GM23338 (cell line): ENCODE data around the gene MAIP1. TPM values are rescaled to one million over a fixed set of nuclear protein-coding genes. Genes with fewer than 3 reads are reported as not detected.

ENCODE experiments used
- ATAC-seq: fragments of 200-7000 bp; cut with Tn5 transposase; 3 replicates; pipeline ENCODE4 v1.9.1; 2020
- DNase-seq: peaks from one replicate; pipeline ENCODE4 v3.0.0-alpha.2; 2015; ENCODE audit warnings: low spot score
- H2AFZ ChIP-seq: fragments of 200-600 bp; sonication (generic); 2 replicates; pipeline ENCODE4 v1.8.0; 2016; ENCODE audit warnings: antibody characterized with exemption, mild to moderate bottlenecking, moderate library complexity
- H3F3A ChIP-seq: fragments of 200-600 bp; sonication (generic); replicated peaks from 2 replicates; pipeline ENCODE4 v1.8.0; 2017; ENCODE audit warnings: antibody characterized with exemption, mixed run types, low read depth
- H3K27ac ChIP-seq: fragments of 200-600 bp; sonication (generic); 2 replicates; pipeline ENCODE4 v1.6.1; 2016; ENCODE audit warnings: low read depth
- H3K27me3 ChIP-seq: fragments of 200-600 bp; sonication (generic); 2 replicates; pipeline ENCODE4 v1.8.0; 2016; ENCODE audit warnings: mild to moderate bottlenecking, mixed run types, moderate library complexity; ENCODE audit not compliant: insufficient read depth
- H3K36me3 ChIP-seq: fragments of 200-600 bp; sonication (generic); 2 replicates; pipeline ENCODE4 v1.8.0; 2016; ENCODE audit warnings: mild to moderate bottlenecking; ENCODE audit not compliant: insufficient read depth
- H3K4me1 ChIP-seq: fragments of 200-600 bp; sonication (generic); 2 replicates; pipeline ENCODE4 v1.8.0; 2016; ENCODE audit warnings: mild to moderate bottlenecking, moderate library complexity; ENCODE audit not compliant: insufficient read depth
- H3K4me2 ChIP-seq: fragments of 200-600 bp; sonication (generic); 2 replicates; pipeline ENCODE4 v1.7.1; 2017; ENCODE audit warnings: mixed run types
- H3K4me3 ChIP-seq: fragments of 200-600 bp; sonication (generic); 2 replicates; pipeline ENCODE4 v1.6.1; 2016; ENCODE audit warnings: mixed run types
- H3K79me2 ChIP-seq: fragments of 200-600 bp; sonication (generic); replicated peaks from 2 replicates; pipeline ENCODE4 v1.8.0; 2017; ENCODE audit warnings: mild to moderate bottlenecking; ENCODE audit not compliant: insufficient read depth
- H3K9me2 ChIP-seq: fragments of 200-600 bp; sonication (generic); 2 replicates; pipeline ENCODE4 v1.8.0; 2017; ENCODE audit not compliant: insufficient read depth
- H4K20me1 ChIP-seq: fragments of 200-600 bp; sonication (generic); replicated peaks from 2 replicates; pipeline ENCODE4 v1.8.0; 2017; ENCODE audit warnings: mild to moderate bottlenecking; ENCODE audit not compliant: insufficient read depth
- H3K27ac Mint-ChIP-seq: 2 replicates; pipeline ENCODE4 v1.8.0; 2020; ENCODE audit warnings: inconsistent platforms, mild to moderate bottlenecking, moderate library complexity, mixed read lengths
- H3K27me3 Mint-ChIP-seq: 3 replicates; pipeline ENCODE4 v1.8.0; 2022; ENCODE audit warnings: low read depth, mild to moderate bottlenecking, moderate library complexity, mixed read lengths, inconsistent platforms; ENCODE audit not compliant: insufficient read depth, poor library complexity
- H3K36me3 Mint-ChIP-seq: 3 replicates; pipeline ENCODE4 v1.8.0; 2021; ENCODE audit warnings: low read depth, mild to moderate bottlenecking, inconsistent platforms, moderate library complexity, mixed read lengths
- H3K4me1 Mint-ChIP-seq: 3 replicates; pipeline ENCODE4 v1.8.0; 2020; ENCODE audit warnings: mild to moderate bottlenecking, inconsistent platforms, mixed read lengths
- H3K4me3 Mint-ChIP-seq: 3 replicates; pipeline ENCODE4 v1.8.0; 2021; ENCODE audit warnings: moderate library complexity, mild to moderate bottlenecking, inconsistent platforms, mixed read lengths
- H3K9me3 Mint-ChIP-seq: 3 replicates; pipeline ENCODE4 v1.8.0; 2020; ENCODE audit warnings: moderate library complexity, mild to moderate bottlenecking, inconsistent platforms, mixed read lengths
- CREB1 ChIP-seq: fragments of 250-450 bp; sonication (Bioruptor Pico); IDR thresholded peaks from 2 replicates; pipeline ENCODE4 v1.5.0; 2020; ENCODE audit warnings: low read depth, mild to moderate bottlenecking, moderate library complexity
- CTCF ChIP-seq, 2 experiments: fragments of 200-600 bp in 1 of 2; sonication (generic) in 1 of 2; conservative IDR thresholded peaks; 2 replicates each; pipeline versions ENCODE4 v1.5.1 to v1.6.1; 2016 to 2017; ENCODE audit warnings: antibody characterized with exemption in 2 of 2, low read depth in 2 of 2, mild to moderate bottlenecking in 2 of 2, moderate library complexity in 1 of 2
- ETS1 ChIP-seq: IDR thresholded peaks from 2 replicates; pipeline ENCODE4 v1.6.1; 2016; ENCODE audit warnings: antibody characterized with exemption
- EZH2 ChIP-seq: fragments of 200-600 bp; sonication (generic); IDR thresholded peaks from one replicate; pipeline ENCODE4 v1.8.0; 2017; ENCODE audit warnings: antibody characterized with exemption, mild to moderate bottlenecking, low read depth; ENCODE audit not compliant: unreplicated experiment
- EZH2phosphoT487 ChIP-seq: fragments of 200-600 bp; sonication (generic); IDR thresholded peaks from one replicate; pipeline ENCODE4 v1.8.1; 2018; ENCODE audit warnings: antibody characterized with exemption; ENCODE audit not compliant: unreplicated experiment
- JUNB ChIP-seq: IDR thresholded peaks from one replicate; pipeline ENCODE4 v1.6.1; 2016; ENCODE audit warnings: antibody characterized with exemption; ENCODE audit not compliant: unreplicated experiment
- NANOG ChIP-seq: IDR thresholded peaks from 2 replicates; pipeline ENCODE4 v1.6.1; 2016; ENCODE audit warnings: antibody characterized with exemption, borderline replicate concordance
- POLR2AphosphoS5 ChIP-seq: IDR thresholded peaks from 2 replicates; pipeline ENCODE4 v1.6.1; 2016; ENCODE audit warnings: antibody characterized with exemption, low read depth
- REST ChIP-seq: IDR thresholded peaks from one replicate; pipeline ENCODE4 v1.6.1; 2018; ENCODE audit warnings: antibody characterized with exemption; ENCODE audit not compliant: unreplicated experiment
- STAT1 ChIP-seq: IDR thresholded peaks from one replicate; pipeline ENCODE4 v1.6.1; 2016; ENCODE audit warnings: antibody characterized with exemption; ENCODE audit not compliant: unreplicated experiment
- ZNF114 ChIP-seq: fragments of 250-450 bp; sonication (Bioruptor Pico); IDR thresholded peaks from 2 replicates; pipeline ENCODE4 v1.5.0; 2020; ENCODE audit warnings: mild to moderate bottlenecking, moderate library complexity
- ZNF331 ChIP-seq: fragments of 250-450 bp; sonication (Bioruptor Pico); IDR thresholded peaks from 2 replicates; pipeline ENCODE4 v1.5.0; 2020; ENCODE audit warnings: low read depth, mild to moderate bottlenecking, moderate library complexity
- ZNF462 ChIP-seq: fragments of 250-450 bp; sonication (Bioruptor Pico); IDR thresholded peaks from 2 replicates; pipeline ENCODE4 v1.5.0; 2020; ENCODE audit warnings: mild to moderate bottlenecking, moderate library complexity
- polyA plus RNA-seq: library from polyadenylated mRNA; unstranded; fragments of >200 nt; fragmentation: Nextera tagmentation; extraction: Ambion mirVana; gene quantifications from 2 replicates; pipeline ENCODE4 v1.2.1, GENCODE V29; 2016
- total RNA-seq: library from RNA; depleted of rRNA; stranded (reverse); fragments of >200 nt; shearing (Covaris generic); gene quantifications from 2 replicates; pipeline ENCODE4 v1.2.3, GENCODE V29; 2014

Gene MAIP1
- total and polyA plus RNA-seq, 2 experiments from 2014 or later = 36.0 to 41.9 TPM

- Histone ChIP-seq H3K4me3 (no peak overlapping the region), H3K36me3 (peaks cover 8% of the 10 kb centered on the region; the same call in 1 of the 2 replicates), H3K79me2 (no peaks in the 10 kb centered on the region), H3K27ac (no peak overlapping the region), H3K4me2 (no peak overlapping the region), H2AFZ (no peak overlapping the region), H4K20me1 (no peaks in the 10 kb centered on the region; the same call in 1 of the 2 replicates), H3K27me3 (no peaks in the 10 kb centered on the region), H3K4me1 (peaks cover 10% of the 10 kb centered on the region), H3F3A (no peaks in the 10 kb centered on the region), H3K9me2 (no peaks in the 10 kb centered on the region)
- H3K27me3 Mint-ChIP-seq = peaks cover 5% of the 10 kb centered on the region
- ATAC-seq = no peak
- H3K4me3 Mint-ChIP-seq = no peak overlapping the region
- H3K9me3 Mint-ChIP-seq = no peaks in the 10 kb centered on the region
- H3K27ac Mint-ChIP-seq = no peak overlapping the region
- peaks cover 9% of the 10 kb centered on the region for H3K4me1 Mint-ChIP-seq
- DNase-seq = no peak
- TF ChIP-seq ZNF331 (CRISPR knock-in tag) = no peak
- TF ChIP-seq ZNF114 (CRISPR knock-in tag) = no peak
- no peak for TF ChIP-seq ZNF462 (CRISPR knock-in tag)
- TF ChIP-seq JUNB = no peak
- TF ChIP-seq ETS1 = no peak
- TF ChIP-seq CREB1 (CRISPR knock-in tag) = no peak
- TF ChIP-seq CTCF (conservative IDR thresholded peaks at IDR 0.05; ENCODE audit: low read depth in 2 of 2) = no peak
- no peak for TF ChIP-seq EZH2phosphoT487
- no peak for TF ChIP-seq EZH2
- TF ChIP-seq STAT1 = no peak
- TF ChIP-seq NANOG = no peak
- no peak for TF ChIP-seq REST
- no peak for TF ChIP-seq POLR2AphosphoS5
- H3K36me3 Mint-ChIP-seq = peaks cover 61% of the 10 kb centered on the region; the same call in 2 of the 3 replicates
Measured at GRCh38 chr2:199933466-199933865, 21.9 kb upstream of the MAIP1 start.
